Natural killer cell treated with Interleukin-12 subunit alpha and Interleukin-12 subunit beta and Interleukin-15 and Interleukin-18, amount 100 ng/mL, for 72 hours (primary cell): ENCODE results near the gene SLC25A38. TPM values are rescaled to one million over a fixed set of nuclear protein-coding genes. Genes with fewer than 3 reads are reported as not detected.
A peak's percentile ranks its signal among the peaks of the same experiment; 100 is the strongest.
"Not testable (repeated sequence)": the region's sequence is repeated elsewhere in the genome, so short reads cannot be mapped to it uniquely, and the experiment has no call there.

Experiments used
- ATAC-seq, 2 donors: fragments of 150-1000 bp; cut with Tn5 transposase in 1 of 2; sonication (Bioruptor Pico), chemical (Tn5 transposase) in 1 of 2; 2 replicates each; pipeline ENCODE4 v1.10.0; 2021
- DNase-seq: peaks from one replicate; pipeline ENCODE4 v3.0.0; 2022; ENCODE audit warnings: low spot score
- H3K27ac Mint-ChIP-seq, 2 donors: 1 replicate in 1 of 2; 2 replicates in 1 of 2; pipeline ENCODE4 v1.8.0; 2022; ENCODE audit warnings: mixed read lengths in 2 of 2, mild to moderate bottlenecking in 1 of 2, moderate library complexity in 1 of 2
- H3K27me3 Mint-ChIP-seq, 2 donors: 1 replicate in 1 of 2; 2 replicates in 1 of 2; pipeline ENCODE4 v1.8.0; 2022; ENCODE audit warnings: mixed read lengths in 2 of 2
- H3K36me3 Mint-ChIP-seq: one replicate; pipeline ENCODE4 v1.8.0; 2022; ENCODE audit warnings: mixed read lengths
- H3K4me1 Mint-ChIP-seq, 2 donors: 1 replicate in 1 of 2; 2 replicates in 1 of 2; pipeline ENCODE4 v1.8.0; 2022; ENCODE audit warnings: low read depth in 2 of 2, mixed read lengths in 2 of 2, mild to moderate bottlenecking in 1 of 2
- H3K4me3 Mint-ChIP-seq: one replicate; pipeline ENCODE4 v1.8.0; 2022; ENCODE audit warnings: mixed read lengths
- H3K9me3 Mint-ChIP-seq: 2 replicates; pipeline ENCODE4 v1.8.0; 2022; ENCODE audit warnings: mixed read lengths
- total RNA-seq, 2 donors: library from RNA; stranded (reverse); gene quantifications; one replicate each; pipeline ENCODE4 v1.2.3, GENCODE V29; 2022

The SLC25A38 gene
- total RNA-seq, 2 donors from 2014 or later, result 42.1 to 44.5 TPM

GRCh38 chr3:39418556-39419225 is 35.5 kb downstream of the SLC25A38 start:
- not testable (repeated sequence) for ATAC-seq, H3K4me1 Mint-ChIP-seq, H3K27me3 Mint-ChIP-seq, H3K27ac Mint-ChIP-seq, H3K9me3 Mint-ChIP-seq, H3K36me3 Mint-ChIP-seq, DNase-seq, H3K4me3 Mint-ChIP-seq

DNA sequence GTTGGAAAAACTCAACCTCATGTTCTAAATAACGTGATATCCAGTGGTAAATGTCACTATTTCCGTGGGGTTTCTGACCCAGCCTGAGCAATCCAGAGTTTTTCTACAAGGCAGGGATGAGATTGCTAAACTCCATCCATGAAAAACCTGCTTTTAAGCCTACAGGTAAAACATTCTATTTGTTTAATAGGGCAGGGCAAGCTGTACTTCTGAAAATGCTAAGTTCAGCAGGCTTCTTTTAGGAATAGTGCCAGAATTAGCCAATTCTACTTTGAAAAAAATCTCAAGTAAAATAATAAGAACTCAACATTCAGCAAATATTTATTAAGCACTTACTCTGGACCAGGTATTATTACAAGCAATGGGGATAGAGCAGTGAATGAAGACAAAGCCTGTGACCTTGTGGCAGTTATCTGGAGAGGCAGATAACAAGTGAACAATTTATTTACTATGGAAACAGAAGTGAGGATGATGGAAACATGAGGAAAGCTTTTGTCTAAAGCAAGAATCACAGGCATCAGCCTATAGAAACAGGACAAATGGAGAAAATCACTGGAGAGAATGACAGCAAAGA is 36.7 kb downstream of the SLC25A38 start:
- Mint-ChIP-seq H3K27me3 (peaks cover 0 to 4% of the 10 kb centered on the region in 2 donors), H3K9me3 (no peaks in the 10 kb centered on the region), H3K4me1 (peaks cover 0 to 6% of the 10 kb centered on the region in 2 donors), H3K36me3 (peaks cover 2% of the 10 kb centered on the region), H3K27ac (no peak overlapping the region), H3K4me3 (no peak overlapping the region)
- DNase-seq, result no peak
- ATAC-seq, result no peak

DNA sequence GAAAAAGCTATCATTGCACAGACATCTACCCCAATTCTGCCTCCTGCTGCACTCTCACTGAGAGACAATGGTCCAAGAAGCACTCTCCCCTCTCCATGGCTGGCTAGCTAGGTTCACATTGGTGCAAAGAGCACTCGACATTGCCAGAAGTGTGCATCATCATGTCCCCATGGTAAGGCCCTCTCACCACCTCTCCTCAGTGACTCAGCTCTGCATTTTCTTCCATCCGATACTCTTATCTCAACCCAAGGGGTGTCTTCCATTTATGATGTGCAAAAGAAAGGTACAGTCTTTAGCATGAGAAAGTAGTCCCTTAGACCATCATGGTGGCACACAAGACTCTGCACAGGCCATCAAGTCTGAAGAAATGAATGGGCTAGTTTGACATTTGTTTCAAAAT is 37.4 kb downstream of the SLC25A38 start:
- Mint-ChIP-seq H3K9me3 (no peaks in the 10 kb centered on the region), H3K27me3 (peaks cover 0 to 4% of the 10 kb centered on the region in 2 donors), H3K36me3 (no peaks in the 10 kb centered on the region), H3K4me3 (no peak overlapping the region), H3K4me1 (peaks cover 0 to 4% of the 10 kb centered on the region in 2 donors), H3K27ac (no peak overlapping the region)
- ATAC-seq (peak in 1 of 2 donors; percentile 29), DNase-seq (no peak)

DNA sequence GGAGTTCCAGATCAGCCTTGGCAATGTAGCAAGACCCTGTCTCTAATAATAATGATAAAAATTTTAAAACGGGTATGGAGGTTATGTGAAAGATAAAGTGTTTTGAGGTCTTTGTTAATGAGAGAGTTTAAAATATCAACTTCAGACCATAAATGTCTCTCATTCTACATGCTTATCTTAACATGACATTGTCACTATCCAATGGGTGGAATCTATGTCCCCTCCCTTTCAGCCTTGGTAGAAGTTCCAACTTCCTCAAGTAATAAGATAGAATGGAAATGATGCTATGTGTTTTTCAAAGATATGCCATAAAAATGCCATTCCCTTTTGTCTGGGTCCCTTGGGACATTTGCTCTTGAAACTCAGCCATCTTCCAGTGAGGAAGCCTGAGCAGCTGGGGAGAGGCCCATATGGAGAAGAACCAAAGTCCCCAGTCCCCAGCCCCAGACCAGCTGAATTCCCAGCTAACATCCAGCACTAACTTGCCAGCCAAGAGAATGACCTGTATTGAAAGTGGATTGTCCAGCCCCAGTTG is 40.3 kb downstream of the SLC25A38 start:
- Mint-ChIP-seq H3K27me3 (no peaks in the 10 kb centered on the region), H3K27ac (no peak overlapping the region), H3K4me3 (no peak overlapping the region), H3K9me3 (no peaks in the 10 kb centered on the region), H3K4me1 (no peaks in the 10 kb centered on the region), H3K36me3 (no peaks in the 10 kb centered on the region)
- DNase-seq (no peak), ATAC-seq (no peak)

- no peak for DNase-seq
Observed at GRCh38 chr3:39426312-39426711, 43.1 kb downstream of the SLC25A38 start.

GRCh38 chr3:39427506-39427905 is 44.3 kb downstream of the SLC25A38 start:
- H3K36me3 Mint-ChIP-seq, result no peaks in the 10 kb centered on the region
- DNase-seq (no peak), ATAC-seq (no peak)
- H3K9me3 Mint-ChIP-seq, result no peaks in the 10 kb centered on the region
- H3K4me3 Mint-ChIP-seq, result no peak overlapping the region
- H3K27me3 Mint-ChIP-seq, result peaks cover 9 to 17% of the 10 kb centered on the region in 2 donors
- no peak overlapping the region for H3K27ac Mint-ChIP-seq
- H3K4me1 Mint-ChIP-seq, result no peaks in the 10 kb centered on the region

More at GRCh38 chr3:39426312-39426711, 43.1 kb downstream of the SLC25A38 start:
- H3K36me3 Mint-ChIP-seq, result no peaks in the 10 kb centered on the region
- H3K27me3 Mint-ChIP-seq, result peaks cover 9 to 17% of the 10 kb centered on the region in 2 donors
- H3K4me3 Mint-ChIP-seq, result no peak overlapping the region
- no peaks in the 10 kb centered on the region for H3K9me3 Mint-ChIP-seq
- H3K4me1 Mint-ChIP-seq, result no peaks in the 10 kb centered on the region
- no peak for ATAC-seq
- no peak overlapping the region for H3K27ac Mint-ChIP-seq

- DNase-seq (no peak), ATAC-seq (no peak)
- Mint-ChIP-seq H3K27me3 (peaks cover 9 to 17% of the 10 kb centered on the region in 2 donors), H3K36me3 (no peaks in the 10 kb centered on the region), H3K4me3 (no peak overlapping the region), H3K4me1 (no peaks in the 10 kb centered on the region), H3K9me3 (no peaks in the 10 kb centered on the region), H3K27ac (no peak overlapping the region)
Observed at GRCh38 chr3:39428745-39429201, 45.6 kb downstream of the SLC25A38 start.

DNA sequence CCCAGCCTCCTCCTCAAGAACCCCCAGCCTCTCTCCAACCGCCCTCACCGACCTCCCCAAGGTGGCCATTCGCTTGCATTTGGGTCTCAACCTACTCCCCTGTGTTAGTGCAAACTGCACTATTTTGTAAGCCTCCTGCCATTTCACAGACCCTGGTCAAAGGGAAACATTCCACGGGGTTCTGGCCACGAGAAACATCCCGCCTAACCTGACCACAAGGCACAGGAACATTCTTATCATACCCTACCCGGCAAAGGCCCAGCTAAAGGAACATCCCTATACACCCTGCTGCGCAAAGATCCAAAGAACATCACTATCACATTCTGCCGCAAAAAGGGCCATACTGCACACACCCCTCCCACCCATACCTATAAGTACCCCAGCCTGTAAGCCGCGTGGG is 46.3 kb downstream of the SLC25A38 start:
- no peak for DNase-seq
- Mint-ChIP-seq H3K27ac (no peak overlapping the region), H3K4me3 (no peak overlapping the region), H3K9me3 (no peaks in the 10 kb centered on the region), H3K4me1 (no peaks in the 10 kb centered on the region), H3K36me3 (no peaks in the 10 kb centered on the region), H3K27me3 (peaks cover 9 to 17% of the 10 kb centered on the region in 2 donors)
- ATAC-seq, result no peak

- Mint-ChIP-seq H3K4me1 (no peaks in the 10 kb centered on the region), H3K27me3 (peaks cover 9 to 17% of the 10 kb centered on the region in 2 donors), H3K4me3 (no peak overlapping the region), H3K9me3 (no peaks in the 10 kb centered on the region), H3K27ac (no peak overlapping the region), H3K36me3 (no peaks in the 10 kb centered on the region)
- DNase-seq, result no peak
- no peak for ATAC-seq
Observed at GRCh38 chr3:39432342-39432741, 49.2 kb downstream of the SLC25A38 start.

GRCh38 chr3:39433642-39434041 is 50.5 kb downstream of the SLC25A38 start:
- Mint-ChIP-seq H3K27me3 (peaks cover 9 to 17% of the 10 kb centered on the region in 2 donors), H3K4me1 (no peaks in the 10 kb centered on the region), H3K9me3 (no peaks in the 10 kb centered on the region), H3K36me3 (no peaks in the 10 kb centered on the region), H3K4me3 (no peak overlapping the region), H3K27ac (no peak overlapping the region)
- ATAC-seq, result no peak
- DNase-seq, result no peak

GRCh38 chr3:39434574-39434973 is 51.4 kb downstream of the SLC25A38 start:
- peak; percentile 15 to 44 for ATAC-seq
- H3K27ac Mint-ChIP-seq, result no peak overlapping the region

GRCh38 chr3:39435006-39435748 is 52.0 kb downstream of the SLC25A38 start:
- no peak overlapping the region for H3K27ac Mint-ChIP-seq
- H3K4me3 Mint-ChIP-seq, result no peak overlapping the region
- no peaks in the 10 kb centered on the region for H3K36me3 Mint-ChIP-seq
- peak in 1 of 2 donors; percentile 28 for ATAC-seq
- no peak for DNase-seq
- H3K9me3 Mint-ChIP-seq, result no peaks in the 10 kb centered on the region
- H3K4me1 Mint-ChIP-seq, result no peaks in the 10 kb centered on the region
- H3K27me3 Mint-ChIP-seq, result peaks cover 7 to 9% of the 10 kb centered on the region in 2 donors

More at GRCh38 chr3:39434574-39434973, 51.4 kb downstream of the SLC25A38 start:
- Mint-ChIP-seq H3K36me3 (no peaks in the 10 kb centered on the region), H3K4me3 (no peak overlapping the region), H3K27me3 (peaks cover 9 to 15% of the 10 kb centered on the region in 2 donors), H3K4me1 (no peaks in the 10 kb centered on the region), H3K9me3 (no peaks in the 10 kb centered on the region)
- no peak for DNase-seq

DNA sequence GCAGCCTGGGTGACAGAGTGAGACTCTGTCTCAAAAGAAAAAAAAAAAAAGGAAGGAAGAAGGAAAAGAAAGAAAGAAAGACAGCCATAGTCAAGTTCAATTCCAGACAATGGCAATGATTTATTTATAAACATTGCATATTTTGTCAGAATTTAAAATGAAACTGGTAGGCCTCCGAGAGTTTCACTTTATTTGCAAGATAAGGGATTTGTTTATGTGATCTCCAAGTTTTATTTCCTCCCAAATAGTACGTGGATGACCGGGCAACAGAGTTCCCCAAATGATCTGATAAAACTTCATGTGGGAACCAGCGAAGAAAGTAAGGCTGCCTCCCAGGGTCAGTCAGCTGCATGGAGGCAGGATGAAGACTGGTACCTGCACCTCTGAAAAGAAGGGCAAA is 55.7 kb downstream of the SLC25A38 start:
- Mint-ChIP-seq H3K4me1 (no peaks in the 10 kb centered on the region), H3K27me3 (no peaks in the 10 kb centered on the region), H3K27ac (no peak overlapping the region), H3K36me3 (no peaks in the 10 kb centered on the region), H3K4me3 (no peak overlapping the region), H3K9me3 (no peaks in the 10 kb centered on the region)
- ATAC-seq (no peak), DNase-seq (no peak)

GRCh38 chr3:39440316-39440715 is 57.1 kb downstream of the SLC25A38 start:
- Mint-ChIP-seq H3K4me1 (no peaks in the 10 kb centered on the region), H3K27me3 (no peaks in the 10 kb centered on the region), H3K36me3 (no peaks in the 10 kb centered on the region), H3K4me3 (no peak overlapping the region), H3K27ac (no peak overlapping the region), H3K9me3 (no peaks in the 10 kb centered on the region)
- DNase-seq (no peak), ATAC-seq (no peak)
